ENCODE results near the gene AP2B1. TPM values are rescaled to one million over a fixed set of nuclear protein-coding genes. Genes with fewer than 3 reads are reported as not detected.
A peak's percentile ranks its signal among the peaks of the same experiment; 100 is the strongest.

The AP2B1 gene
- total RNA-seq, 2 experiments from 2014 or later, result 28.9 to 76.0 TPM

- Histone ChIP-seq H3K4me3 (ENCODE audit: low read depth, low read length, poor library complexity, severe bottlenecking) (peak overlapping the region; percentile 46), H3K9me3 (ENCODE audit: low read length) (no peaks in the 10 kb centered on the region), H3K9me2 (ENCODE audit: insufficient read depth, low read length) (no peaks in the 10 kb centered on the region), H3K4me2 (ENCODE audit: low read length) (peak overlapping the region; percentile 70), H3K27ac (ENCODE audit: low read depth, low read length, poor library complexity, severe bottlenecking) (peak overlapping the region; percentile 66), H3K79me2 (ENCODE audit: insufficient read depth, low read depth, low read length) (no peaks in the 10 kb centered on the region), H2AFZ (ENCODE audit: low read length) (no peak overlapping the region), H3K36me3 (ENCODE audit: insufficient read depth, low read length) (peaks cover 24% of the 10 kb centered on the region), H3K4me1 (ENCODE audit: insufficient read depth, low read length, poor library complexity, severe bottlenecking) (peaks cover 33% of the 10 kb centered on the region), H4K20me1 (ENCODE audit: insufficient read depth, low read length) (no peaks in the 10 kb centered on the region)
- DNase-seq (ENCODE audit: low spot score), result peak; percentile 53
- TF ChIP-seq EZH2phosphoT487 (IDR thresholded peaks at IDR 0.05; ENCODE audit: borderline replicate concordance, low read depth, low read length) (no peak), CTCF (conservative IDR thresholded peaks at IDR 0.05; ENCODE audit: low read length) (no peak)
- CTCF ChIA-PET (ENCODE audit: unreplicated experiment), result no interaction called here
- POLR2A ChIA-PET, result interaction anchor here (0.8 to 1.9 kb wide), 2 partner anchors 44 to 118 kb away, joined by 6 read pairs; no protein-coding TSS in a partner anchor
- intact Hi-C loops (cut with micrococcal nuclease; ENCODE audit: unreplicated experiment), result no loop called here
- no TSS peak for BruUV-seq (replicated peaks)
These were observed 121.8 kb downstream of the AP2B1 start for GRCh38 chr17:35708951-35709350.

GRCh38 chr17:35709874-35710273, 122.8 kb downstream of the AP2B1 start:
- no peaks in the 10 kb centered on the region for H3K9me3 ChIP-seq (ENCODE audit: low read length)
- H3K4me1 ChIP-seq (ENCODE audit: insufficient read depth, low read length, poor library complexity, severe bottlenecking), result peaks cover 33% of the 10 kb centered on the region
- H3K79me2 ChIP-seq (ENCODE audit: insufficient read depth, low read depth, low read length), result no peaks in the 10 kb centered on the region
- H4K20me1 ChIP-seq (ENCODE audit: insufficient read depth, low read length), result no peaks in the 10 kb centered on the region
- peak overlapping the region; percentile 70 for H3K4me2 ChIP-seq (ENCODE audit: low read length)
- H3K27ac ChIP-seq (ENCODE audit: low read depth, low read length, poor library complexity, severe bottlenecking), result peak overlapping the region; percentile 66
- no TSS peak for BruUV-seq (replicated peaks)
- no peak overlapping the region for H3K4me3 ChIP-seq (ENCODE audit: low read depth, low read length, poor library complexity, severe bottlenecking)
- ChIA-PET CTCF (ENCODE audit: unreplicated experiment) (no interaction called here), POLR2A (interaction anchor here (0.6 to 1.9 kb wide), 2 partner anchors 44 to 111 kb away, joined by 3 to 6 read pairs; no protein-coding TSS in a partner anchor)
- intact Hi-C loops (cut with micrococcal nuclease; ENCODE audit: unreplicated experiment), result no loop called here
- H3K36me3 ChIP-seq (ENCODE audit: insufficient read depth, low read length), result peaks cover 24% of the 10 kb centered on the region
- TF ChIP-seq CTCF (conservative IDR thresholded peaks at IDR 0.05; ENCODE audit: low read length) (no peak), EZH2phosphoT487 (IDR thresholded peaks at IDR 0.05; ENCODE audit: borderline replicate concordance, low read depth, low read length) (no peak)
- H3K9me2 ChIP-seq (ENCODE audit: insufficient read depth, low read length), result no peaks in the 10 kb centered on the region
- no peak overlapping the region for H2AFZ ChIP-seq (ENCODE audit: low read length)
- DNase-seq (ENCODE audit: low spot score), result no peak

GRCh38 chr17:35710950-35711349, 123.8 kb downstream of the AP2B1 start:
- H3K9me3 ChIP-seq (ENCODE audit: low read length), result no peaks in the 10 kb centered on the region
- H3K4me2 ChIP-seq (ENCODE audit: low read length), result no peak overlapping the region
- H4K20me1 ChIP-seq (ENCODE audit: insufficient read depth, low read length), result 0 out of 2 replicates have a peak, but pooled peaks cover 3% of the 10 kb centered on the region
- no peak for TF ChIP-seq EZH2phosphoT487 (IDR thresholded peaks at IDR 0.05; ENCODE audit: borderline replicate concordance, low read depth, low read length)
- no peak for TF ChIP-seq CTCF (conservative IDR thresholded peaks at IDR 0.05; ENCODE audit: low read length)
- ChIA-PET CTCF (ENCODE audit: unreplicated experiment) (no interaction called here), POLR2A (interaction anchor here (0.6 to 1.9 kb wide), 3 partner anchors 26 to 49 kb away, joined by 3 to 6 read pairs (median 4); no protein-coding TSS in a partner anchor)
- no peak overlapping the region for H2AFZ ChIP-seq (ENCODE audit: low read length)
- peaks cover 33% of the 10 kb centered on the region for H3K4me1 ChIP-seq (ENCODE audit: insufficient read depth, low read length, poor library complexity, severe bottlenecking)
- BruUV-seq (replicated peaks), result no TSS peak
- H3K27ac ChIP-seq (ENCODE audit: low read depth, low read length, poor library complexity, severe bottlenecking), result no peak overlapping the region
- H3K4me3 ChIP-seq (ENCODE audit: low read depth, low read length, poor library complexity, severe bottlenecking), result no peak overlapping the region
- intact Hi-C loops (cut with micrococcal nuclease; ENCODE audit: unreplicated experiment), result no loop called here
- peaks cover 29% of the 10 kb centered on the region for H3K36me3 ChIP-seq (ENCODE audit: insufficient read depth, low read length)
- no peak for DNase-seq (ENCODE audit: low spot score)
- H3K9me2 ChIP-seq (ENCODE audit: insufficient read depth, low read length), result no peaks in the 10 kb centered on the region
- no peaks in the 10 kb centered on the region for H3K79me2 ChIP-seq (ENCODE audit: insufficient read depth, low read depth, low read length)
